GM12874 (cell line): ENCODE measurements around the gene CNTN3.

ENCODE experiments used
- TF ChIP-seq, protein P1 (sequence below): IDR thresholded peaks from 2 replicates; pipeline ENCODE4 v1.5.1; 2011; ENCODE audit warnings: low read depth, mild to moderate bottlenecking, control low read depth, low read length, moderate library complexity; ENCODE audit not compliant: insufficient read depth

The CNTN3 gene

DNA sequence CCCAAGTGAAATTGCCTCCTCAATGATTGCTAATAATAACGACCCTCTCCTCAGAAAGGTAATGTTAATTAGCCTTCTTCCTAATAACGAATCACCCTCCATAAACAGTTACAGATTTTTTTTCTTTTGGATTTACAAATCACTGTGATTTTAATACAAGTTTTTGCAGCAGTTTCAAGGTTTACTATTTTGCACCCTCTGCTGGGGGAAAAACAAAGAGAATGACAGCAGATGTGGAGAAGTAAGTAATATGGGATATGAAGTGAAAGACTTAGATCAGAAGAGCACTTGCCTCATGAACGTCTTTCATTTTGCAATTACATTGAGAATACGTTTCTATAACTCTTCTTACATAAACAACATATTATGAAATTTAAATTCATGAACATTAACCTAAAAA, 16.1 kb upstream of the CNTN3 start:
- TF ChIP-seq, protein P1, sequence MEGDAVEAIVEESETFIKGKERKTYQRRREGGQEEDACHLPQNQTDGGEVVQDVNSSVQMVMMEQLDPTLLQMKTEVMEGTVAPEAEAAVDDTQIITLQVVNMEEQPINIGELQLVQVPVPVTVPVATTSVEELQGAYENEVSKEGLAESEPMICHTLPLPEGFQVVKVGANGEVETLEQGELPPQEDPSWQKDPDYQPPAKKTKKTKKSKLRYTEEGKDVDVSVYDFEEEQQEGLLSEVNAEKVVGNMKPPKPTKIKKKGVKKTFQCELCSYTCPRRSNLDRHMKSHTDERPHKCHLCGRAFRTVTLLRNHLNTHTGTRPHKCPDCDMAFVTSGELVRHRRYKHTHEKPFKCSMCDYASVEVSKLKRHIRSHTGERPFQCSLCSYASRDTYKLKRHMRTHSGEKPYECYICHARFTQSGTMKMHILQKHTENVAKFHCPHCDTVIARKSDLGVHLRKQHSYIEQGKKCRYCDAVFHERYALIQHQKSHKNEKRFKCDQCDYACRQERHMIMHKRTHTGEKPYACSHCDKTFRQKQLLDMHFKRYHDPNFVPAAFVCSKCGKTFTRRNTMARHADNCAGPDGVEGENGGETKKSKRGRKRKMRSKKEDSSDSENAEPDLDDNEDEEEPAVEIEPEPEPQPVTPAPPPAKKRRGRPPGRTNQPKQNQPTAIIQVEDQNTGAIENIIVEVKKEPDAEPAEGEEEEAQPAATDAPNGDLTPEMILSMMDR, result no peak

DNA sequence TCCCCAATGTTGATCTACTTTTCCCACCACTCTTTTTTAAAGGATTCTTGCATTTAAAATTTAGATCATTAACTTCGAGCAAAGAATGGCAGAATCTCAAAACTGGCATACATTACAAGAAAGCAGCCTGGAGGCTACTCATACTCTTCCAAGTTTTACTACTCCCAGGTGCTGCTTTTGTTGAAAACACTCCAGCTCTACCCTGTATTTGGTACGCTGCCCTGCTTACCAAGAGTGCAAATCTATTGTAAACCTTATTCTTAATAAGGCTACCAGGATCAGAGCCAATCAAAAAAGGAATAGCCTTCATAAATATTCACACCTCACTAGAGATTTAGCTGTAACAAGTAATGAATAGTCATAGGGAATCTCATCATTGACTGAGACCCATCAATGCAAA, 11.6 kb upstream of the CNTN3 start:
- TF ChIP-seq, protein P1, result no peak

DNA sequence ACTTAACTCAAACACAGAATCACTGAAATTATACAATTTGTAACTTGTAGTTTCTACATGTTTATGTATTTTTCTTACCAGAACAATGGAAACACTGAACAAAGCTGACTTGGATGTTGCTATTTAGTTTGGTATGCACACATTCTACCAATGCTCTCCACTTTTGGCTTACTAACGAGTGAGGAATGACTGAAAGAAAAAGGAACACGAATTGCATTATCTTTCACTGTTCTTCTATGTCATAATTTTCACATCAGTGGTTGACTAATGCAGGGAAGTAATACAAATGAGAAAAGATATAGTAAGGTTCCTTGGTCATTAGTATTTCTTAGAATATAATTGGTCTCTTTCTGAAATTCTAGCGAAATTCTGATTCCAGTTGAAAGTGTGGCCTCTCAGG, 9.8 kb upstream of the CNTN3 start:
- TF ChIP-seq, protein P1, result no peak

DNA sequence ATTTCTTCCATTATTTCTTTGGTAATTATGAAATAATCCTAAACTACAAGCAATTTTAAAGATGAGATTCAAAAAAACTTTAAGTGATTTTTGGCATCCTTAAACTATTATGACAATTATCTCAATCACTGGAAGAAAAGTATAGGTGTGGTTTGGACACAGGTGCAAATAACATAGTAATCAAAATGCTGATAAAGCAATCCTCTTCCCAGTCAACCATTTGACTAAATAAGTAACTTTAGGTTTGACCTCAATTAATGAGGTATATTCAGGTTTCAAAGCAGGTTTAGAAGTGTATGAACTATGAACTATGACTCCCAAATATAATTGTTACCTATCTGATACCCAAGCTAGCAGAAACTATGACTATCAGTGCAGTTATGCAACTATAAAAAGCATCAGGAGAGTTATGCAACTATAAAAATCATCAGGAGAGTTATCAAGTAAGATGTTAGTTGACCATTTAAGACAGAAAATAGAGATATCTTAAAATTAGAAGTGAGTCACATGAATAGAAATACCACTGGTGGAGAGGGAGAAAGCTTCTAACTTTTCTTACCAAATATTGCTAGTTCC, 8.9 kb upstream of the CNTN3 start:
- TF ChIP-seq, protein P1, result no peak

DNA sequence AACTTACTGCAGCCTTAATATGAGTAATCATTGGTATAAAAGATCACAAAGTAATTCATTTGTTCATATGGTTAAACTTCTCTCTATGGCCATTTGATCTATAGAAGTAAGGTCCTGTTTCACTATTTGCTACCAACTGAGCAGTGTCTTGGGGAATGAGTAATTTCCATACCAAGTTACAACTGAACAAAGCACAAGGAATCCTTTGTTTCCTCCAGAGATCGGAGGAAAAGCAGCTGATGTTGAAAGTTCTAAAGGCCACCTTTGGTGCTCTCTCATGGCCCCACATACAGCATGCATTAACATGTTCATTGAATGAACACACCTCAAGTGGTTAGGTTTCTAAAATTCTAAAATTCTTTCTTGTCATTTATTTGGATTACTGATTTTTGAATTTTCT, 7.1 kb upstream of the CNTN3 start:
- TF ChIP-seq, protein P1, result no peak

DNA sequence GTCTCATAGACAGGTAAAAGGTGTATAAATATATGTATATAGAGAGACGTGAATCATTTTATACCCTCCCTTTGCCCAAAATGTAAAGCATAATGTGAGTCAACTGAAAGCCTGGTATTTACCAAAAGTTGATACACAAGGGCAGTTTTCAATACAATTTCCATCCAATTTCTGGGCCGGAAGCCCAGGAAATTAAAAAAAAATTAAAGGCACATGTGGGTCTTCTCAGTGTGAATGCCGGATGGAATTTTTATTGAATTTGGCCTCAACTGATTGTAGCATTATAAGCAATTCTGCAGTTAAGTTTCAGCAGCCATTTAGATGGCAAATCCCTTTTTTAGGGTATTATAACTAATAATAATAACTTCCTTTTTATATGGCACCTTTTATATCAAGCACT, 3.3 kb upstream of the CNTN3 start:
- TF ChIP-seq, protein P1, result no peak

DNA sequence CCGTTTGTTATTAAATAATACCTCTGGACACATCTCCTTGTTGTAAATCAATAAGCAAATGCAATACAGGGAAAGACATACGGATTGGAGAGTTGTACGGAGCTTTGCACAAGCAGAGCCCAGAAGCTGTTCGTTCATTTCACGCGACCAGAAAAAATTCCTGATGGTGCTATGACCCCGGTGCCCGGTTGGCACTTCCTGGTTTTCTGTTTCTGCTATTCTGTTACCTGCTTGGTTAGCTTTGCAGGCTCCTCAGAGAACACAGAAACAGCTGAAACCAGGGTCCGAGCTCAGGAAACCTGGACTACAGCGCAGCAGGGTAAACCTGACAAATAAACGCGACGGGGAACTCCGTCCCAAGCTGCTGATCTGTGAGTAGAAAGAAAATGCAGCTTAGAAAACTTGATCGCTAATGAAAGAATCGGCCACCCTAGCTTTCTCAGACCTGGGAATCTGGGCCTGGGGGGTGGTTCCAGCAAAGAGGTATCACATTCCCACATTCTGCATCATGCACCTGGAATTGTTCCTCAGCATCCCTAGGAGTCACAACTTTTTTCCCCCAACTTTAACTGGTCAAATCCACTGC, 845 bp downstream of the CNTN3 start:
- TF ChIP-seq, protein P1, result no peak
